Fibroblast of pulmonary artery (primary cell): ENCODE results near the gene TMEM126B.
A peak's percentile ranks its signal among the peaks of the same experiment; 100 is the strongest.

Experiments used
- DNase-seq: peaks from one replicate; pipeline ENCODE4 v3.0.0-alpha.2; 2010; ENCODE audit warnings: low read depth
- H3K4me3 ChIP-seq: replicated peaks from 2 replicates; pipeline ENCODE4 v1.5.1; 2011; ENCODE audit warnings: low read depth, mild to moderate bottlenecking, control low read depth, low read length, moderate library complexity
- CTCF ChIP-seq: IDR thresholded peaks from 2 replicates; pipeline ENCODE4 v1.5.1; 2011; ENCODE audit warnings: mild to moderate bottlenecking, control low read depth, low read length, inconsistent platforms; ENCODE audit errors: missing control alignments

Gene TMEM126B

GRCh38 chr11:85672105-85672902 is 43.9 kb downstream of the TMEM126B start:
- no peak overlapping the region for H3K4me3 ChIP-seq
- TF ChIP-seq CTCF = no peak
- DNase-seq = no peak

- no peak for DNase-seq
- H3K4me3 ChIP-seq = no peak overlapping the region
- TF ChIP-seq CTCF = no peak
Measured at GRCh38 chr11:85673393-85673792, 45.0 kb downstream of the TMEM126B start.

GRCh38 chr11:85679576-85679975 is 51.2 kb downstream of the TMEM126B start:
- no peak for TF ChIP-seq CTCF
- H3K4me3 ChIP-seq = no peak overlapping the region
- no peak for DNase-seq

GRCh38 chr11:85680897-85681296 is 52.5 kb downstream of the TMEM126B start:
- no peak for TF ChIP-seq CTCF
- DNase-seq = no peak
- no peak overlapping the region for H3K4me3 ChIP-seq

- TF ChIP-seq CTCF = no peak
- peak; percentile 52 for DNase-seq
- H3K4me3 ChIP-seq = peak overlapping the region; percentile 62
Measured at GRCh38 chr11:85682330-85683305, 54.2 kb downstream of the TMEM126B start.

GRCh38 chr11:85685125-85685819 is 56.9 kb downstream of the TMEM126B start:
- H3K4me3 ChIP-seq = peak overlapping the region; percentile 53
- DNase-seq = peak; percentile 65
- TF ChIP-seq CTCF = no peak
